Activated T-helper 1 cell treated with anti-CD3 and anti-CD28 coated beads, Interleukin-2, amount 50 U/mL, for 16 hours (primary cell): ENCODE measurements around the gene TMEM26.

Experiments used
- DNase-seq, 2 donors: peaks; one replicate each; pipeline ENCODE4 v3.0.0-alpha.2; 2020; ENCODE audit warnings: low read depth in 1 of 2, low spot score in 1 of 2

The TMEM26 gene

DNA sequence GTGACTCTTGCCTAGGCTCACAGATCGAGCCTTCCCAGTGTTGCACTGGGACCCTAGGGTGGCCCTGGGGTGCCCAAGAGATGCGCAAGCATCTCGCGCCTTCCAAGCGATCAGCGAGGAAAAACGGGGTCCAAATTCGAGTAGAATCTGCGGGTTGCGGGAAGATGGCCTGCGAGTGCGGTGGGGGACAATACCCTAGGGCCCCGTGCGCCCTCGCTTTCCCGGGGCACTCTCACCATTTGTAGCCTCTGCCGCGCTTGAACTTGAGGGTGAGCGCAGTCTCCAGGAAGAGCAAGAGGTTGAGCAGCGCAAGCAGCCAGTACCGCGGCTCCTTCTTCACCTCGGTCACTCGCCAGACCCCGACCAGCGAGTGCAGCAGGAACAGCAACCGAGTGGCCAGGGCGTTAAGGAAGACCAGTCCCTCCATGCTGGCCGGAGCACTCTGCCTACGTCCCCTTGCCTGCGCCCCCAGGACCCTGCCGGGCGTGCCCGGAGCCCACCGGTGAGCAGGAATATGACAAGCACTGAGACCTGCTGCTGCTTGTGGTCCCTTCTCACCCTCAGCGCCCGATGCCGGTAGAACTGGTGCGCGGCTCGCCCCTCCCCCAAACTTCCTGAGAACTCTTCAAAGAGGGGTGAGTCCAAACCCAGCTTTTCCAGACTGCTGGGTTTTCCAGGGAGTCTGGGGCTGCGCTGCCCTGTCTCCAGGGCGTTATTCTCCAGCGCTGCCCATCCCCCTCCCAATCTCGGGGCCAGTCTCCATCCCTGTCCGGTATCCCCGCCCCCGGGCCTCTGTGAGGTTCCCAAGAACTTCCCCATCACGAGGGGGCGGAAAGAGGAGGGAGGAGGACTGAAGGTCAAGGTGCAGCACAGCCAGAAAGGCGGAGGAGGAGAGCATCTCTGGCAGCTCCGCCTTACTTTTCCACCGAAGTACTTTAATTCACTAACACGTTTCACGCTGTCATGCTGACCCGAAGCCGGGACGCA, at the start of gene TMEM26:
TSS of gene TMEM26 (minus strand) at position 727 of the 987 bp plus-strand sequence. CDS start at position 427, 300 bp downstream.
- DNase-seq = no peak

GRCh38 chr10:61500460-61500859, 47.3 kb upstream of the TMEM26 start:
- no peak for DNase-seq

- DNase-seq = no peak
Measured at GRCh38 chr10:61492364-61492995, 39.3 kb upstream of the TMEM26 start.

DNA sequence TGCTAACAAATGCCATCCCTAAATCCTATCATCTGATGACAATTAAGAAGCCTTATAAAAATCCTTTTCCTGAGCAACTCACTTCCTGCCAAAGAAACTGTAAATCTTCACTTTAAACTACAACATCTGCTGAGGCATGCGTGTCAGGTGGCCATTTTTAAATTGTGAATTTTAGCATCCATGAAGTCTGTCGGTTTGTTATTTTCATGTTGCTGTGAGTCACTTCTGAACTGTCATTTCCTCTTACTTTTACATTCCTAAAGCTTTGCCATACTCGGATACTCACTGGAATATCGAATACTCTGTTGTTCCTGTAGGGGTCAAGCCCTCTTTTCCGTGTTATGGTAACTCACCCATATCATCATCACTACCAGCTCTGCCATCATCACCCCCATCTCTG, 34.3 kb upstream of the TMEM26 start:
- no peak for DNase-seq

DNA sequence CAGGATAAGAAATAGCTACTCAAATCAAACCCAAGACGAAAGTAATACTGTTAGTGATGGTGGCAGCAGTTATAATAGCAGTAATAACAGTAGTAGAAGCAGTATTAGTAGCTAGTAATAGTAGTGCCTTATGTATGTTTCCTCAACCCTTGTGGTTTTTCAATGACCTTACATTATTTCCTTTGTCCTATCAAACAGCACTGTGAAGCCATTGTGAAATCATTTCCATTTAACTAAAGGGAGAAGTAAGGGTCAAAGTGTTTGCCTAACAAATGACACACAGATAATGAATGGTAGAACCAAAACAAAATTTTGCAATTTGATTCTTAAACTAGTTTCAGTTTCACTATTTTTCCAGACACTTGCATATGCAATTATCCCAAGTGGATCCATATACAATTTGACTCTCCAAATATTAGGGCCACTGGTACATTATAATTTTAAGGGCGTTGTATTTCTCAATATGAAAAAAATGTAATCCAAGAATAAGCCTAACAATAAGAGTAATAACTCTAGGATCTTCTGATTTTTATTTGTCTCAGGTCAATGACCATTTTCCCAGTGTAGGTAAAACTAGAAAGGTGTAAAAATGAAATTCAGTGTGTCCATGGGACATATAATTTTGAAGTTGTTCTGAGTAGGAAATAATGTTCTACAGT, 33.7 kb upstream of the TMEM26 start:
- no peak for DNase-seq

DNA sequence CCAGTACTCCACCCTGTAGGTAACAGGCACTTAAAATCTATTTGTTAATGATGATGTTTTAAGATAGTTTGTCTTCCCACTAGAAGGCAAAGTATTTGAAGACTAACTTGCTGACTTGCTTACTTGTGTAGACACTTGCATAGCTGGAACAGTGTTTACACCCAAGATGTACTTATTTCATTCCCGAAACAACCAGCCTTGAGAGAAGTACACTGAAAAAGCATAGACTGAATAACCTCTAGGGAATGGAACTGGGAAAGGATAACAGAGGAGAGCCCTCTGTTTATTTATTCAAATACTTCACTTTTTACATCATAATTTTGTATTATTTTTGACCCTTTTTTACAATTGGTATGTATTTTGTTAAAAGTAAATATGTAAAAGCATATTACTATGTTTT, 33.1 kb upstream of the TMEM26 start:
- DNase-seq = no peak

DNA sequence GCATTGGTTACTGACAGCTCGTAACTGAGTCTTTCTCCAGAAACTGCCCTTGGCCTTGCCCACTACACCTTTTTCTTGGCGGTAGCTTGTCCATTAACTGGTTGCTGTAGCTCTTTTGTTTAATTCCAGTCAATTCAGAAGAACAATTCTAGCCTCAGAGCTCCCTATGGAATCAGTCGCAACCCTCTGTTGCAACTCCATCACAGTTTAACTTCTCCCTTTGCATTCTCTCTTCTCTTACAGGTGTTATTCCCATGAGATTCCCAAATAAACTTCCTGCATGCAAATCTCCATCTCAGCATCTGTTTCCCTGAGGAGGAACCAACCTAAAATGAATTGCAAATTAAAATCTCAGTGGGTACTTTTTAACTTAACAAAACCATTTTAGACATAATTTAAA, 28.4 kb upstream of the TMEM26 start:
- DNase-seq = no peak

DNA sequence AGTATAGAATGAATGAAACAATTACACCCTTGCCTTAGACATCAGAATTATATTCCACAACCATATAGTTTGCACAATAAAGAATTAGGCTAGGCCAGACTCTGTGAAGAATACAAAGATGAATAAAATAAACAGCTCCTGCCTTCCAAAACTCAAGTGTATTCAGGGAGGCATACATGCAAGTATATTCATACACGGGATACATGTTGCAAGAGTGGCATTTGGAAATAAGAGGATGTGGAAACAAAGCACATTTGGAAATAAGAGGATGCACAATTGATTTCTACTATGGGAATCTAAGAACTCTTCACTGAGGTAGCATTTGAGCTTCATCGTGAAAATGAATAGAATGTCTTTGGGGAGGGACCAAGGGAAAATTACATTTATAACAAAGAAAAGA, 27.0 kb upstream of the TMEM26 start:
- DNase-seq = no peak

GRCh38 chr10:61478621-61479312, 25.6 kb upstream of the TMEM26 start:
- no peak for DNase-seq

DNA sequence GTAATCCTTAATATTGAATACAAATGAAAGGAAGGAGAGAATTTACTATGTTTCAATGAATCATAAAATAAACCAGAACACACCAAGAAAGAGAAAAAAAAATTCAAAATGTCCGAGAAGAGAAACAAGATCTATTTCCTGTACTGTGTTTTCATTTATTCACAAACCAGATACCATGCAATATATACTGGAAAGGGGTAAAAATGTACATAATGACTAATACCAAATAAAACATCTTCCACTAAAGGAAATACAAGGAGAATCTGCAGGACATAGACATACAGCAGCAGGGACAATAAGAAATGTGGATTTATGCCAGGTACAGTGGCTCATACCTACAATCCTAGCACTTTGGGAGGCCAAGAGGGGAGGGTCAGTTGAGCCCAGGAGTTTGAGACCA, 24.3 kb upstream of the TMEM26 start:
- no peak for DNase-seq

DNA sequence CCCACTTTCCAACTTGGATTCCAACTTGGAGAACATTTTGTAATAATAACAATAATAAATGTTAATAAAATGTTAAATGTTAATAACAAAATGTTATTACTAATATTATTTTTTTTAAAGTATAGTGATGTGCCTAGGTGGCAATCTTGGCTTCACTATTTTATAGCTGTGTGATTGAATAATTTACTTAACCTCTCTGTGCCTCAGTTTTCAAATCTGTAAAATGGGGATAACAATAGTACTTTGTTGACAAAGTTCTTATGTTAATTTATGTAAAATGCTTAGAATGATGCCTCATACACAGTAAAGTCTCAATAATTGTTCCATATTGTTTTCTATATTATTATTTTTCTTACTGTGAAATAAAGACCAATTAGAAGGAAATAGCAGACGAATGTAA, 23.3 kb upstream of the TMEM26 start:
- no peak for DNase-seq

DNA sequence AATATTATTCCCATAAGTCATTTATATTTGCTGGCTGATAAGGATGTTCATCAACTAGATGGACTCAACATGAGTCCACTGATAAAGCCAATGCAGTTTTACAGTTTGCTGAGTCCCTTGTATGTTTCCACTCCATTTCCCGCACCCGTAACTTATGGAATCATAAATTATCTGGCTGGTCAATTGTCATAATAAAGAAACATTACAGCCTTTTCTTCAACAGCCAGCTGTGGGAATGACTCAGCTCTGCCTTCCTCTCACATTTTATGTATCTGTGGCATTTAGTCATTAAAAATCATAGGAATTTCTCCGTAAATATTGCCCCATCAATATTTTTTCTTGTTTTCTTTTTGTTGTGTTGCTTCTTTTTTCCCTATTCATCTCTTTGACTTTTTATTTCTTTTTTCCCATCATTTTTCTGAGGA, 22.3 kb upstream of the TMEM26 start:
- DNase-seq = no peak

DNA sequence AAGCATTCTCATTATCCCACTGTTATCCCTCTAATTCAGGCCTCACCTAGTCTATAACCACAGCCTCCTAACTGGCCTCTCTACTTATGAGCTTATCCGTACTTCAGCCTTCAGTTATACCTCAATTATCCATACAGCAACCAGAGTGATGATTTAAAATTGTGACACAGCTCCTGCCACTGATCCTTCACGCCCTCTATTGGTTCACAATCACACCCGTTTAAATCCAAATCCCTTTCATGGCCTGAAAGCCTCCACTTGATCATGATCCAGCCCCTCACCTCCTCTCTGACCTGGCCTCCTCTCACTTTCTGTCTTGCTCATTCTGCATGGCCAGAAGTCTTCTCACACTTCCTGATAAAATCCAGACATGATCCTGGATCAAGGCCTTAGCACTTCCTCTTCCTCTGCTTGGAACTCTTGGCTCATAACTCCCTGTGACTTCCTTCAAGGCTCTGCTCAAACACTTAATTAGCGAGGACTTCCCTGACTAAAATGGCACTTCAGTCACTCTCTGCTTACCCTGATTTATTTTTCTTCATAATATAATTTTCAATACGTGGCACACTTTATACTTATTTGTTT, 19.0 kb upstream of the TMEM26 start:
- no peak for DNase-seq

DNA sequence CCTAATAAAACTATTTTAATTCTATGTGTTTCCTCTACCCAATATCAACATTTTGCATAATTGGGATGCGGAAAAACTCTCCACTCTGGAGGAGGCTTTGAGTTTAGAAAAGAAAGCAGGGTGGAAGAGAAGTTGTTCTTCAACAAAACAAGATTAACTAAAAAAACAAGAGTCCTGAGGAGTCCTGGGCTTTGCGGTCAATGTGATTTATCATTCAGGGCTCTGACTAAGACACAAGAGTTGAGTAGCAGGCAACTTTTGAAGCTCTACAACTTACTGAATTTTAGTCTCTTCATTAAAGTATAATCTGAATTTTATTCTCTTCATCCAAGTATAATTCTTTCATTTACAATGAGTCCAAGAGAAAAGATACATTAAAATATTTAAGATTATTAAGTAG, 18.3 kb upstream of the TMEM26 start:
- no peak for DNase-seq

GRCh38 chr10:61470740-61471139, 17.6 kb upstream of the TMEM26 start:
- no peak for DNase-seq

- no peak for DNase-seq
Measured at GRCh38 chr10:61465901-61466632, 12.9 kb upstream of the TMEM26 start.

DNA sequence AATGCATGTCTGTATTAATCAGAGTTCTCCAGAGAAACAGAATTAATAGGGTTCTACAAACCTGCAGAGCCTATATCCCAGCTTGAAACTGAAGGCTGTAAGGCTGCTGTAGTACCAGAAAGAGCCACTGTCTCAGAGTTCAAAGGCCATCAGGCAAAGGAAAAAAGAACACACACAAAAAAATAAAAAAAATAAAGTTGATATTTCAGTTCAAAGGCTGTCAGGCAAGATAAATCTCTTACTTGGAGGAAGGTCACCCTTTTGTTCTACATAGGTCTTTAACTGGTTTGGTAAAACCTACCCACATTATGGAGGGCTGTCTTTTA, 12.0 kb upstream of the TMEM26 start:
- no peak for DNase-seq

- DNase-seq = no peak
Measured at GRCh38 chr10:61464461-61465170, 11.4 kb upstream of the TMEM26 start.

DNA sequence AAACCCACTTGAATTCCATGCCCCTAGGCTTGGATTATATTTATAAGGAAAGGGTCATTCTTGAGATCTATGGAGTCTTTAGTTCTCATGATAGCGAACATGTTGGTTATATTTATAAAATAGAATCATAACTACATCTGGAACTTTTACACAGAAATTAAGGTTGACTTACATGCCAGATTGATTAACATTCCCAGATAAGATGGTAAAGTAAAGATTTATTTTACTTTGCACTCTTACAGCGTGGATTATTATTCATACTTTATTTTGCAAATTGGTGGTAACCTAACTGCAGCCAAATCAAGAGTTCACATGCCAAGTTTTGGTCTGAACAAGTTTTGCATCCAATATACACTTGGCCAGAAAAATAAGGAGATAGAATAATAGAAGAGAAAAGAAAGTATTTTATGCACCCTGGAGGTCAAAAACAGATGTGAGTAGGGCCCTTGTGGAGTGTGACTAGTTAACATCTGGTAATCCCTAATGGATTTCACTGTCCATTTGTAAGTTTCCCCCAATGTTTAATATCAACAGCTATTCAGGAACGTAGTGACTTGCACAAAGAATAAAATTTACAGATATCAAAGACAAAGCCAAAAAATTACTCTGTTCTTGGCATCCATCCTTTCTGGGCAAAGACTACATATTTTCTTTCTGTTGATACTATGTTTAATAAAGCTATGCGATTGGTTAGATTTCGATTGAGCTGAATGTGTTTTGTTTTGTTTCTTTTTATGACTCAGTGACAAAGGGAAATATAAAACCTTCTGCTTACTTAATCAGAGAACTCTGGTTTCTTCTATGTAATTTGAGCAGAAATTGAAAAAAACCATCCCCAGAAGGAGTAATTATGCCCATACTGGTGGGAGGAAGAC, 10.1 kb upstream of the TMEM26 start:
- DNase-seq = no peak
